Stimulated activated naive CD8-positive, alpha-beta T cell treated with anti-CD3 and anti-CD28 coated beads, Interleukin-15, Interleukin-2, amounts not matched to agents 100 ng/mL and 50 ng/mL, for 24 hours (primary cell): ENCODE results near the gene GABRR1.
"Not testable (repeated sequence)": the region's sequence is repeated elsewhere in the genome, so short reads cannot be mapped to it uniquely, and the experiment has no call there.

Source experiments
- H3K27ac Mint-ChIP-seq: one replicate; pipeline ENCODE4 v1.8.0; 2021; ENCODE audit warnings: mild to moderate bottlenecking, mixed read lengths
- H3K27me3 Mint-ChIP-seq: one replicate; pipeline ENCODE4 v1.8.0; 2021; ENCODE audit warnings: mixed read lengths
- H3K36me3 Mint-ChIP-seq: one replicate; pipeline ENCODE4 v1.8.0; 2021; ENCODE audit warnings: low read depth, mixed read lengths
- H3K4me1 Mint-ChIP-seq: one replicate; pipeline ENCODE4 v1.8.0; 2021; ENCODE audit warnings: low read depth, mixed read lengths
- H3K4me3 Mint-ChIP-seq: one replicate; pipeline ENCODE4 v1.8.0; 2021; ENCODE audit warnings: mild to moderate bottlenecking, mixed read lengths
- H3K9me3 Mint-ChIP-seq: one replicate; pipeline ENCODE4 v1.8.0; 2021; ENCODE audit warnings: mixed read lengths

GABRR1 gene

DNA sequence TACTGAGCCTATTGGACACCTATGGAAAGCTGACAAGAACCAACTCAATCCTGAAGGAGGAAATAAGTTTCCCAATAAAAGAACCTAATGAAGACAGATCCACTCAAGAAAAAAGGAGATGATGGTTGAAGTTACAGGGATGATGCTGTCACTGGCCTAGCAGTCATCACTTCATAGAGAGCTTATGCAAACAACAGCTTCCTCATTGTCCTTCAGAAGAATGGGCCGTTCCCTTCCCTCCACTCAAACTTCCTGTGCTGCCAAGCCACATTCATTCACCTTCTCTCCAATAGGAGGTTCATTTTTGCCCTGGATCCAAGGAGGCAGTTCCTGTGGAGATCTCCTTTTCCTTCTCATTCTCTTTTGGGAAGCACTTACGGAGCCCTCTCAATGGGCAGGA lies 85.1 kb downstream of the GABRR1 start:
- Mint-ChIP-seq H3K9me3 (peaks cover 8% of the 10 kb centered on the region), H3K4me1 (no peaks in the 10 kb centered on the region), H3K27me3 (no peaks in the 10 kb centered on the region), H3K4me3 (no peak overlapping the region), H3K27ac (no peak overlapping the region), H3K36me3 (no peaks in the 10 kb centered on the region)

GRCh38 chr6:89131599-89131998 lies 85.6 kb downstream of the GABRR1 start:
- no peak overlapping the region for H3K4me3 Mint-ChIP-seq
- no peaks in the 10 kb centered on the region for H3K27me3 Mint-ChIP-seq
- no peaks in the 10 kb centered on the region for H3K36me3 Mint-ChIP-seq
- no peak overlapping the region for H3K27ac Mint-ChIP-seq
- peaks cover 8% of the 10 kb centered on the region for H3K9me3 Mint-ChIP-seq
- no peaks in the 10 kb centered on the region for H3K4me1 Mint-ChIP-seq

DNA sequence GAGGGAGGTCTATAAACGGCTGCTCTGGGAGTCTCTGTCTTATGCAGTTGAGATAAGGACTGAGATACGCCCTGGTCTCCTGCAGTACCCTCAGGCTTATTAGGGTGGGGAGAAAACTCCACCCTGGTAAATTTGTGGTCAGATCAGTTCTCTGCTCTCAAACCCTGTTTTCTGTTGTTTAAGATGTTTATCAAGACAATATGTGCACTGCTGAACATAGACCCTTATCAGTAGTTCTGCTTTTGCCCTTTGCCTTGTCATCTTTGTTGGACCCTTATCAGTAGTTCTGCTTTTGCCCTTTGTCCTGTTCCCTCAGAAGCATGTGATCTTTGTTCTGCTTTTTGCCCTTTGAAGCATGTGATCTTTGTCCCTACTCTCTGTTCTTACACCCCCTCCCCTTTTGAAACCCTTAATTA lies 88.9 kb downstream of the GABRR1 start:
- not testable (repeated sequence) for H3K4me3 Mint-ChIP-seq, H3K4me1 Mint-ChIP-seq, H3K36me3 Mint-ChIP-seq, H3K27ac Mint-ChIP-seq, H3K9me3 Mint-ChIP-seq, H3K27me3 Mint-ChIP-seq
